Mesodermal cell (in vitro differentiated cells): ENCODE results near the gene METTL8.
"Not testable (repeated sequence)": the region's sequence is repeated elsewhere in the genome, so short reads cannot be mapped to it uniquely, and the experiment has no call there.

Experiments
- H3K27ac ChIP-seq: 2 replicates; pipeline ENCODE4 v1.7.0; 2013; ENCODE audit warnings: mild to moderate bottlenecking, low read depth, low read length, moderate library complexity; ENCODE audit not compliant: severe bottlenecking
- H3K36me3 ChIP-seq: 2 replicates; pipeline ENCODE4 v1.7.1; 2013; ENCODE audit warnings: mild to moderate bottlenecking, low read length, moderate library complexity; ENCODE audit not compliant: control insufficient read depth, insufficient read depth
- H3K4me1 ChIP-seq: one replicate; pipeline ENCODE4 v1.7.1; 2013; ENCODE audit warnings: mild to moderate bottlenecking, low read length; ENCODE audit not compliant: insufficient read depth, control insufficient read depth, poor library complexity, severe bottlenecking
- H3K4me3 ChIP-seq: 2 replicates; pipeline ENCODE4 v1.7.0; 2013; ENCODE audit warnings: low read length, control low read depth, mild to moderate bottlenecking; ENCODE audit not compliant: insufficient read depth, poor library complexity, severe bottlenecking; ENCODE audit errors: extremely low read depth
- H3K9me3 ChIP-seq: 2 replicates; pipeline ENCODE4 v1.7.1; 2013; ENCODE audit warnings: mild to moderate bottlenecking, low read length, moderate library complexity; ENCODE audit not compliant: control insufficient read depth
- WGBS, 2 experiments: methylation state at CpG; one replicate each; pipeline ENCODE4 v1.1.5; 2013; ENCODE audit warnings: missing lambda C conversion rate in 2 of 2; ENCODE audit not compliant: insufficient coverage in 2 of 2; 5-methylcytosine and 5-hydroxymethylcytosine counted together

The METTL8 gene

GRCh38 chr2:171322928-171323327 lies 110.9 kb downstream of the METTL8 start:
- H3K4me1 ChIP-seq, result peaks cover 24% of the 10 kb centered on the region
- no peaks in the 10 kb centered on the region for H3K9me3 ChIP-seq
- no peak overlapping the region for H3K4me3 ChIP-seq
- H3K36me3 ChIP-seq, result no peaks in the 10 kb centered on the region
- WGBS, 2 experiments, result 93 to 97% methylated on average over 3 to 4 of the region's 4 CpGs
- no peak overlapping the region for H3K27ac ChIP-seq

GRCh38 chr2:171320731-171321130 lies 113.1 kb downstream of the METTL8 start:
- Histone ChIP-seq H3K4me3 (no peak overlapping the region), H3K27ac (no peak overlapping the region), H3K4me1 (peaks cover 28% of the 10 kb centered on the region)

GRCh38 chr2:171320208-171320621 lies 113.6 kb downstream of the METTL8 start:
- WGBS, 2 experiments, result 88% methylated on average over 4 of the region's 5 CpGs; no CpG with 5 or more reads in 1 of the 2 experiments
- no peak overlapping the region for H3K4me3 ChIP-seq
- no peaks in the 10 kb centered on the region for H3K9me3 ChIP-seq
- peaks cover 30% of the 10 kb centered on the region for H3K4me1 ChIP-seq
- no peak overlapping the region for H3K27ac ChIP-seq
- no peaks in the 10 kb centered on the region for H3K36me3 ChIP-seq

More at GRCh38 chr2:171320731-171321130, 113.1 kb downstream of the METTL8 start:
- no peaks in the 10 kb centered on the region for H3K9me3 ChIP-seq
- H3K36me3 ChIP-seq, result no peaks in the 10 kb centered on the region

- Histone ChIP-seq H3K4me3 (no peak overlapping the region), H3K9me3 (no peaks in the 10 kb centered on the region), H3K27ac (peak overlapping the region; percentile 73), H3K4me1 (peaks cover 30% of the 10 kb centered on the region), H3K36me3 (peaks cover 4% of the 10 kb centered on the region)
- WGBS, 2 experiments, result 6 to 7% methylated on average over 5 to 6 of the region's 12 CpGs
Observed at GRCh38 chr2:171319164-171319810, 114.5 kb downstream of the METTL8 start.

- WGBS, 2 experiments, result 0% methylated on average over 2 of the region's 6 CpGs; no CpG with 5 or more reads in 1 of the 2 experiments
- Histone ChIP-seq H3K4me1 (peaks cover 30% of the 10 kb centered on the region), H3K36me3 (peaks cover 4% of the 10 kb centered on the region), H3K4me3 (no peak overlapping the region), H3K9me3 (no peaks in the 10 kb centered on the region), H3K27ac (peak overlapping the region; percentile 73)
Observed at GRCh38 chr2:171318463-171318934, 115.3 kb downstream of the METTL8 start.

- Histone ChIP-seq H3K27ac (no peak overlapping the region), H3K9me3 (no peaks in the 10 kb centered on the region), H3K36me3 (peaks cover 4% of the 10 kb centered on the region), H3K4me1 (peaks cover 30% of the 10 kb centered on the region), H3K4me3 (no peak overlapping the region)
- WGBS, 2 experiments, result 64 to 80% methylated on average over 1 to 3 of the region's 4 CpGs
Observed at GRCh38 chr2:171317492-171318125, 116.2 kb downstream of the METTL8 start.

GRCh38 chr2:171316755-171317337 lies 116.9 kb downstream of the METTL8 start:
- Histone ChIP-seq H3K9me3 (peaks cover 7% of the 10 kb centered on the region), H3K27ac (no peak overlapping the region), H3K4me1 (peaks cover 30% of the 10 kb centered on the region), H3K36me3 (peaks cover 4% of the 10 kb centered on the region), H3K4me3 (no peak overlapping the region)
- whole genome bisulfite sequencing, 2 experiments, result 58 to 59% methylated on average over 4 to 6 of the region's 7 CpGs

GRCh38 chr2:171316220-171316619 lies 117.6 kb downstream of the METTL8 start:
- Histone ChIP-seq H3K4me3 (no peak overlapping the region), H3K27ac (no peak overlapping the region), H3K9me3 (peaks cover 12% of the 10 kb centered on the region), H3K36me3 (peaks cover 4% of the 10 kb centered on the region), H3K4me1 (peaks cover 30% of the 10 kb centered on the region)
- WGBS, 2 experiments, result 14 to 17% methylated on average over 2 of the region's 2 CpGs

GRCh38 chr2:171315781-171316180 lies 118.0 kb downstream of the METTL8 start:
- Histone ChIP-seq H3K4me1 (peaks cover 30% of the 10 kb centered on the region), H3K4me3 (no peak overlapping the region), H3K36me3 (peaks cover 4% of the 10 kb centered on the region), H3K27ac (no peak overlapping the region), H3K9me3 (peaks cover 14% of the 10 kb centered on the region)
- WGBS, 2 experiments, result 62% methylated on average over 3 of the region's 3 CpGs; no CpG with 5 or more reads in 1 of the 2 experiments

- not testable (repeated sequence) for H3K27ac ChIP-seq, H3K4me1 ChIP-seq
- 78 to 91% methylated on average over 2 to 3 of the region's 3 CpGs for WGBS, 2 experiments
Observed at GRCh38 chr2:171312182-171312581, 121.6 kb downstream of the METTL8 start.

GRCh38 chr2:171311589-171311988 lies 122.2 kb downstream of the METTL8 start:
- H3K36me3 ChIP-seq, H3K27ac ChIP-seq, H3K4me1 ChIP-seq, H3K4me3 ChIP-seq: not testable (repeated sequence)
- WGBS, 2 experiments, result no CpG with 5 or more reads among the region's 1 CpG
- peaks cover 14% of the 10 kb centered on the region for H3K9me3 ChIP-seq

More at GRCh38 chr2:171312182-171312581, 121.6 kb downstream of the METTL8 start:
- H3K36me3 ChIP-seq, H3K4me3 ChIP-seq: not testable (repeated sequence)
- H3K9me3 ChIP-seq, result peaks cover 14% of the 10 kb centered on the region
